Measurements from ENCODE around the gene VAMP4. TPM values are rescaled to one million over a fixed set of nuclear protein-coding genes. Genes with fewer than 3 reads are reported as not detected.
A peak's percentile ranks its signal among the peaks of the same experiment; 100 is the strongest.

VAMP4 gene
- total and polyA plus RNA-seq, 10 of the 15 experiments (the other 5 are each of a cell fraction or from before 2014, with no cell fraction given), result 0.90 to 7.9 (median 4.3) TPM

DNA sequence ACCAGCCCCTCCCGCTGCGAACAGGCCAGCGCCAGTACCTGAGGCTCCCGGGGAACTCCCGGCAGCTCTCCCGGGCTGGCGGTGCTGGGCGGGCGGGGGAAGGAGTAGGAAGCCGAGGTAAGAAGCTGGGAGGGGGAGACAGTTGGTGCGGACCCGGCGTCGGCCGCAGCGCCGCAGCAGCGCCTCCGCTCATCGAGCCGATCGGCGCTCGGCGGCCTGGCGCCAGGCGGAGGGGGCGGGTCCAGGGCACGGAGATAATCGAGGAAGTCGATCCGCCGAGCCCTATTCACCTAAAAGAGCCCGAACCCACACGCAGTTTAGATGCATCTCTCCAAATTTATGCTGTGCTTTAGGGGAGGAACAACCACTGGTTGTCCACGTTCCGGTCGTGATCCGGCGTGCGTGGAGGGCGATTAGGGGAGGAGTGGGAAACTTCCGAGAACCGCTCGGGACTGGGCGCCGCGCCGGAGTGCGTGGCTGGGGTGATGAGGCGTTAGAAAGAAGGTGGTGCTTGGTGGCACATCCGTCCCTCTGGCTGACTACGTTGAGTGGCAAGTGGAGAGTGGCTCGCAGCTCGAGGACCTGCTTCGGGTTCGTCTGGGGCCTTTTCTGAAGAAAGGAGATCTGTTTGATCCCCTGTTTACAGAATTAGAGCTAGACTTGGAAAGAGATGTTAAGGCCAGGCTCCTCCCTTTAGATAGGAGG lies at the start of gene VAMP4 (continued):
- TF ChIP-seq POU2F2 (IDR thresholded peaks at IDR 0.05; ENCODE audit: borderline replicate concordance, low read depth, low read length) (peak; percentile 26; the same call in 1 of the 3 replicates), NFXL1 (IDR thresholded peaks at IDR 0.05; ENCODE audit: borderline replicate concordance) (no peak), ZNF384 (IDR thresholded peaks at IDR 0.05; ENCODE audit: borderline replicate concordance, low read depth, low read length) (no peak), RCOR1 (conservative IDR thresholded peaks at IDR 0.05; ENCODE audit: low read depth, low read length) (no peak), CHD2 (IDR thresholded peaks at IDR 0.05; ENCODE audit: borderline replicate concordance, low read depth, low read length) (peak; percentile 15; the same call in 1 of the 2 replicates), JUNB (IDR thresholded peaks at IDR 0.05) (no peak), RELA (IDR thresholded peaks at IDR 0.05; ENCODE audit: borderline replicate concordance, partially characterized antibody) (peak; percentile 81), PAX8 (IDR thresholded peaks at IDR 0.05) (no peak), USF1 (IDR thresholded peaks at IDR 0.05; ENCODE audit: borderline replicate concordance, extremely low read length, insufficient read depth, low read depth, low read length) (no peak), SREBF1 (IDR thresholded peaks at IDR 0.05; ENCODE audit: low read length) (no peak), ATF2 (IDR thresholded peaks at IDR 0.05; ENCODE audit: low read length) (no peak), SIN3A (IDR thresholded peaks at IDR 0.05; ENCODE audit: low read depth, low read length) (peak; percentile 74), NR2C1 (IDR thresholded peaks at IDR 0.05) (peak; percentile 51; the same call in 1 of the 2 replicates), ESRRA (IDR thresholded peaks at IDR 0.05; ENCODE audit: low read length) (no peak), HDAC6 (IDR thresholded peaks at IDR 0.05; ENCODE audit: unreplicated experiment) (no peak), SUZ12 (IDR thresholded peaks at IDR 0.05; ENCODE audit: unreplicated experiment) (no peak), BACH1 (IDR thresholded peaks at IDR 0.05; ENCODE audit: borderline replicate concordance) (no peak), NR2F1 (conservative IDR thresholded peaks at IDR 0.05) (peak; percentile 80), EZH2 (IDR thresholded peaks at IDR 0.05; ENCODE audit: borderline replicate concordance, control insufficient read depth, low read depth, low read length) (no peak), EED (IDR thresholded peaks at IDR 0.05; ENCODE audit: low read depth) (no peak)
- TF ChIP-seq, protein P1, sequence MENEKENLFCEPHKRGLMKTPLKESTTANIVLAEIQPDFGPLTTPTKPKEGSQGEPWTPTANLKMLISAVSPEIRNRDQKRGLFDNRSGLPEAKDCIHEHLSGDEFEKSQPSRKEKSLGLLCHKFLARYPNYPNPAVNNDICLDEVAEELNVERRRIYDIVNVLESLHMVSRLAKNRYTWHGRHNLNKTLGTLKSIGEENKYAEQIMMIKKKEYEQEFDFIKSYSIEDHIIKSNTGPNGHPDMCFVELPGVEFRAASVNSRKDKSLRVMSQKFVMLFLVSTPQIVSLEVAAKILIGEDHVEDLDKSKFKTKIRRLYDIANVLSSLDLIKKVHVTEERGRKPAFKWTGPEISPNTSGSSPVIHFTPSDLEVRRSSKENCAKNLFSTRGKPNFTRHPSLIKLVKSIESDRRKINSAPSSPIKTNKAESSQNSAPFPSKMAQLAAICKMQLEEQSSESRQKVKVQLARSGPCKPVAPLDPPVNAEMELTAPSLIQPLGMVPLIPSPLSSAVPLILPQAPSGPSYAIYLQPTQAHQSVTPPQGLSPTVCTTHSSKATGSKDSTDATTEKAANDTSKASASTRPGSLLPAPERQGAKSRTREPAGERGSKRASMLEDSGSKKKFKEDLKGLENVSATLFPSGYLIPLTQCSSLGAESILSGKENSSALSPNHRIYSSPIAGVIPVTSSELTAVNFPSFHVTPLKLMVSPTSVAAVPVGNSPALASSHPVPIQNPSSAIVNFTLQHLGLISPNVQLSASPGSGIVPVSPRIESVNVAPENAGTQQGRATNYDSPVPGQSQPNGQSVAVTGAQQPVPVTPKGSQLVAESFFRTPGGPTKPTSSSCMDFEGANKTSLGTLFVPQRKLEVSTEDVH (IDR thresholded peaks at IDR 0.05; ENCODE audit: low read depth, partially characterized antibody), result no peak
- TF ChIP-seq, protein P2, sequence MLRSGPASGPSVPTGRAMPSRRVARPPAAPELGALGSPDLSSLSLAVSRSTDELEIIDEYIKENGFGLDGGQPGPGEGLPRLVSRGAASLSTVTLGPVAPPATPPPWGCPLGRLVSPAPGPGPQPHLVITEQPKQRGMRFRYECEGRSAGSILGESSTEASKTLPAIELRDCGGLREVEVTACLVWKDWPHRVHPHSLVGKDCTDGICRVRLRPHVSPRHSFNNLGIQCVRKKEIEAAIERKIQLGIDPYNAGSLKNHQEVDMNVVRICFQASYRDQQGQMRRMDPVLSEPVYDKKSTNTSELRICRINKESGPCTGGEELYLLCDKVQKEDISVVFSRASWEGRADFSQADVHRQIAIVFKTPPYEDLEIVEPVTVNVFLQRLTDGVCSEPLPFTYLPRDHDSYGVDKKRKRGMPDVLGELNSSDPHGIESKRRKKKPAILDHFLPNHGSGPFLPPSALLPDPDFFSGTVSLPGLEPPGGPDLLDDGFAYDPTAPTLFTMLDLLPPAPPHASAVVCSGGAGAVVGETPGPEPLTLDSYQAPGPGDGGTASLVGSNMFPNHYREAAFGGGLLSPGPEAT (IDR thresholded peaks at IDR 0.05; ENCODE audit: low read depth), result peak; percentile 66; the same call in 1 of the 2 replicates
- TF ChIP-seq, protein P3, sequence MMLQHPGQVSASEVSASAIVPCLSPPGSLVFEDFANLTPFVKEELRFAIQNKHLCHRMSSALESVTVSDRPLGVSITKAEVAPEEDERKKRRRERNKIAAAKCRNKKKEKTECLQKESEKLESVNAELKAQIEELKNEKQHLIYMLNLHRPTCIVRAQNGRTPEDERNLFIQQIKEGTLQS (IDR thresholded peaks at IDR 0.05; ENCODE audit: borderline replicate concordance, extremely low read depth, low read depth, low read length), result no peak
